ENCODE measurements around the gene RUVBL2.

Gene RUVBL2

DNA sequence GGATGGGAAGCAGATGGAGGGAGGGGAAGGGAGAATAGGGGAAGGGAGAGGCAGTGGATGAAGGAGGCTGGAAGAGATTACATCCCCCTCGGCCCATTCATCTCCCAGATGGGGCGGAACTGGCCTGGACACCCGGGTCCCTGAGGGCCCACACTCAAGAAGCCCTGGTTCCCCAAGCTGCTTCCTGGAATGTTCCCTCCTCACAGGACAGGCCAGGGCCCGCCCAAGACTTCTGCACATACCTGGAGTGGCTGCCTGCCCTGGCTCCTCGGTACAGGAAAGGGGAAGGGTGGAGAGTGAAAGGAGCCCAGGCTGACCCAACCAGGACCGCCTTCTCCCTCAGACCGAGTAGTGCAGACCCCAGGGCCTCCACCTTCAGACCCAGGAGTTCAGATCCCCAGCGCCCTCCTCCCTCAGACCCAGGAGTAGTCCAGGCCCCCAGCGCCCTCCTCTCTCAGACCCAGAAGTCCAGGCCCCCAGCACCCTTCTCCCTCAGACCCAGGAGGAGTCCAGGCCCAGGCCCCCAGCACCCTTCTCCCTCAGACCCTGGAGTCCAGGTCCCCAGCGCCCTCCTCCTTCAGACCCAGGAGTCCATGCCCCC is 70.4 kb downstream of the RUVBL2 start:
- peak overlapping the region in 1 of 2 donors; percentile 15 for H3K4me3 ChIP-seq (replicated peaks in 1 of 2; ENCODE audit: low read depth in 2 of 2, low read length in 2 of 2)
- TF ChIP-seq, protein P1, sequence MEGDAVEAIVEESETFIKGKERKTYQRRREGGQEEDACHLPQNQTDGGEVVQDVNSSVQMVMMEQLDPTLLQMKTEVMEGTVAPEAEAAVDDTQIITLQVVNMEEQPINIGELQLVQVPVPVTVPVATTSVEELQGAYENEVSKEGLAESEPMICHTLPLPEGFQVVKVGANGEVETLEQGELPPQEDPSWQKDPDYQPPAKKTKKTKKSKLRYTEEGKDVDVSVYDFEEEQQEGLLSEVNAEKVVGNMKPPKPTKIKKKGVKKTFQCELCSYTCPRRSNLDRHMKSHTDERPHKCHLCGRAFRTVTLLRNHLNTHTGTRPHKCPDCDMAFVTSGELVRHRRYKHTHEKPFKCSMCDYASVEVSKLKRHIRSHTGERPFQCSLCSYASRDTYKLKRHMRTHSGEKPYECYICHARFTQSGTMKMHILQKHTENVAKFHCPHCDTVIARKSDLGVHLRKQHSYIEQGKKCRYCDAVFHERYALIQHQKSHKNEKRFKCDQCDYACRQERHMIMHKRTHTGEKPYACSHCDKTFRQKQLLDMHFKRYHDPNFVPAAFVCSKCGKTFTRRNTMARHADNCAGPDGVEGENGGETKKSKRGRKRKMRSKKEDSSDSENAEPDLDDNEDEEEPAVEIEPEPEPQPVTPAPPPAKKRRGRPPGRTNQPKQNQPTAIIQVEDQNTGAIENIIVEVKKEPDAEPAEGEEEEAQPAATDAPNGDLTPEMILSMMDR (IDR thresholded peaks at IDR 0.05; ENCODE audit: low read depth, low read length), result no peak

DNA sequence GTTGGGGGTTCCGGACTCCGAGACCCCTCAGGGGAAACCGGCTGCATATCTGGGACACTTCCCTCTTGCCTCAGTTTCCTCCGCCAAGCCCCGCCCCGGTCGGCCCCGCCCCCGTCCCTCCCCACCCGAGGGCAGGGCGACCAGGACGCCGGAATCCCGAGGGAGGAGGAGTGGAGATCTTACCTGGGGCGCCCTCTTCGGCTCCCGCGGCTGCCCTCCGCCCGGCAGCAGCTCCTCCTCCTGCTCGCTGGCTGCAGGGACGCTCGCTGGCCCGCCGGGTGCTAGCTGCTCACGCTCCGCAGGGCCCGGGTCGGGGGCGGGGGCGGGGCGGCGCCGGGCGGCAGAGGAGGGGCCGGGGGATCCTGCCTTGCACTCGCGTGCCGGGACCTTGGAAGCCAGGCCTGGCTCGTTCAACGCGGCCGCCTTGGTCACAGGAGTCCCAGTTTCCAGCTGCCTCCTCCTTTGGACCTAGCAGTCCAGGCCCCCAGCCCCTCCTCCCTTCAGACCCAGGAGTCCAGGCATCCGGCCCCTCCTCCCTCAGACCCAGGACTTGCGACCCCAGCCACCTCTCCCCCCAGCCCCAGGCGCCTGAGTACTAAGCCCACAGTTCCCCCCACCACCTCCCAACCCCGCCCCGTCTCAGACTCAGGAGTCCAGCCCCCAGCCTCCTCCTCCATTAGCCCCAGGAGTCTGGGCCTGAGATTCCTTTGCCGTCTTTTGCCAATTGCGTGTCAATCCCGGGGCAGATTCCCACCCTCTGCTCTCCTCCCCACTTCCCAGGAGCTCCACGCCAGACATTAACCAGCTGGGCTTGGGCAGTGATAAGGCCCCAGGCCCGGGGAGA is 71.3 kb downstream of the RUVBL2 start, which contains the start of gene NTF4:
TSS of gene NTF4 (minus strand) at position 51 of the 844 bp plus-strand sequence. CDS start 2,821 bp downstream, outside the sequence.
- peak within 1 kb of the TSS in 1 of 2 donors; percentile 15 for H3K4me3 ChIP-seq (replicated peaks in 1 of 2; ENCODE audit: low read depth in 2 of 2, low read length in 2 of 2)
- TF ChIP-seq, protein P1 (IDR thresholded peaks at IDR 0.05; ENCODE audit: low read depth, low read length), result no peak
- DNase-seq (ENCODE audit: low read depth in 2 of 2), result peak in 1 of 2 donors; percentile 28

More for the DNA sequence above, 70.4 kb downstream of the RUVBL2 start:
- DNase-seq (ENCODE audit: low read depth in 2 of 2), result no peak
